GM19324 (cell line): Measurements from ENCODE around the gene KCNF1.

ENCODE experiments used
- ATAC-seq: cut with Tn5 transposase; IDR thresholded peaks from one replicate; pipeline ENCODE4 v1.9.1; 2021; ENCODE audit warnings: mild to moderate bottlenecking, moderate library complexity; ENCODE audit not compliant: unreplicated experiment, low FRiP score

The KCNF1 gene

DNA sequence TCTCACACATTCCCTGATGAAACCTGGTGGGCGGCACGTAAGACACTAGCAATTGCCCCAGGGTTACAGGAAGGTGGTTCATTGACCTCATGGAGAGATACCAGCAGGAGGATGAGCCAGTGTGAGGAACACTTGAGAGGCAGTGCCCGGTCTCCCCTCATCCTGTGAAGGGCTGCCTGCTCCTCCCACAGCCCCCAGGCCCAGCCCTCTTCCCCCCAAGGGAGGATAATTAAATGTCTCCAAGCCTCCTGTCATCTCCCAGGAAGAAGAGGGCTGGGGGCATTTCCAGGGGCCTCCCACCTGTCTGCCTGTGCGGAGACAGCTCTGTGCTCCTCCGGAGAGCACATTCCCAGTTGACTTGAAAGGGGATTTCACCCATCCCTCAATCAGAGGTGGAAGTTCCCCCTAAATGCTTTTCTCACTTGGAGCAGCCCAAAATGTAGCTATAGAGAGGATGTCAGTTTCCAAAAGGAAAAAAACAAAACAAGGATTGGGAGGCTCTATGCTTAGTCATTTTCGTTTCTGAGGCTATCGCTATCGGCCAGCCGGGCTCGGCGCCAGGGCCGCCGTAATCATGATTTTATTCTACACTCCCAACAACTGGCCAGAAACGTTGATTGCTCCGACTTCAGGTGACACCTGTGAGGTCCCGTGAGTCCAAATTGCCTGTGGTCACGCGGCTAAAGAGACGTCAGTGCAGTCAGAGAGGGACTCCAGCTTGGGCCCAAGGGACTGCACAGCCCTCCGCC lies 7.1 kb downstream of the KCNF1 start:
- ATAC-seq, result no peak

DNA sequence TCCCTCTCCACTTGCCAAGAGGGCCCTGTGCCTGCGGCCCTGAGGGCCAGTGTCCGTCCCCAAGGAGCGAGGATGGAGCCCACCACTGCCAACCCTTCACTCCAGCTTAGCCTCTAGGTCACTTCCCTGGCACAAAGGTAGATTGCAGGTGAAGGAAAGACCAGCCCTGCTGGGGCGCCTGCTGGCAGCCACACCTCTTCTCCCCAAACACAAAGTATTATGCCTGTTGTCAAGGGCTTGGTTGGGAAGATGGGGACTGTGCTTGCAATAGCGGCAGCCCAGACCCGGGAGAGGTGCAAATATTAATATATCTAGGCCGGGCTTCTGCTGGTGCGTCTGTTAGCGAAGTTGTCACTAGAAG lies 7.7 kb downstream of the KCNF1 start:
- no peak for ATAC-seq

DNA sequence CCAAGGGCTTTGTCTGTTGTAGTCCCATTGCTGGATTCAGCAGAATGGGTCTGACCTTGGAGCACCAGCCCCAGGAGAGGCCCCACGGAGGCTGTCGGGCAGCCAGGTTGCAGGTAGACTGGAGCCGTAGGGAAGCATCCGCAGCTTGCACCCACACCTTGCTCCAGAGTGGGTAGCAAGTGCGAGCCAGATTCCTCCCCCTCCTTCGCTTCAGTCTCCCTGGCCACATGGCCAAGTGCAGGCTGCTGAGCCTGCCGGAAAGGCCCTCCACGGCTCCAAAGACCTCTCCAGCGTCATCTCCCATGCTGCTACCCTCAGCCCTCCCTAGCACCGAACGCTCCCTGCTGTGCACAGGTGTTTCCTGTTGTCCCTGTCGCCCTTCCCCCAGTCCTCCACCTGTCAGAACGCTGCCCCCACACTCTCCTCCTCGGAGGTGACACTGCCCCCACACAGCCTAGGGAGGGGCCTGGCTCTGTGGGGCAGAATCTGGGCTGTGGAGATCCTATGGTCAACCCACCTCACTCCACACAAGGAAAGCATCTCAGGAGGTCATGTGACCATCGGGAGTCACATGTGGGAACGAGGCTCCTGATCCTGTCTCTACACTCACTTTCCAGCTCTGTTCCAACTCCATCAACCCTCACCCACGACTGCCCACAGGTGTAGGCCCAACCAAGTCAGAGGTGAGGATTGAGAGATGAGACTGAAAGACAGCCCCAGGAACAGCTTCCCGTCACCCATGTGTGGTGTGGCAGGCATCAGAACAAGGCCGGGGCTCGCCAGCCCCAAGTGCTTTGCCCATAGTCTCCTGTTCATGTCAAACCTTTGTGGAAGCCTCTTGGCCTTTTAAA lies 8.3 kb downstream of the KCNF1 start:
- ATAC-seq, result no peak

DNA sequence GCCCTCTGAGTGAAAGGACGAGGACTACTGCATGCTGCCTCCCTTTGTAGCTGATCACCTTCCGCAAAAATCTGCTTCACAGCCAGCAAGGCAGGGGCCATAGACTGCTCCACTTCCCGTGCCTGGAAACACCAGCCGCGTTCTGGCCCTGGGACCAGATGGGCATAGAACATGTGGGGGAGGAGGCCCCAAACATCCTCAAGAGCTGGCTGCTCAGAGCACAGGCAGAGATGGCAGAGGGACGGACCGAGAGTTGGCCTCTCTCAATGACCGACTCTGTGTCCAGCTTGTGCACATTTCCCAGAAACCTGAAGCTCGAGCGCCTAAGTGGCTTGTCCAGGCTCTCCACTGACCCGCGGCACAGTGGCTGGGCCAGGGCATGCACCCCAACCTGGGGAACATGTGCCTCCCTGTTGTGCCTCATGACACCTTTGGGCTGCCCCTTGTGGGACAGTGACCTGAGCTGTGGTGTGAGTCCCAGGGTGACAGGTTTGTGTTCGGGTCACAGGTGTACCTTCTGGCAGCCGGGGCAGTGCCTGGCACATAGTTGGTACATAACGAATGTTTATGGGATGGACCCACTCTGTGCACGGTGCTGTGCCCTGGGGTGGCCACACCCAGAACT lies 9.1 kb downstream of the KCNF1 start:
- ATAC-seq, result no peak

DNA sequence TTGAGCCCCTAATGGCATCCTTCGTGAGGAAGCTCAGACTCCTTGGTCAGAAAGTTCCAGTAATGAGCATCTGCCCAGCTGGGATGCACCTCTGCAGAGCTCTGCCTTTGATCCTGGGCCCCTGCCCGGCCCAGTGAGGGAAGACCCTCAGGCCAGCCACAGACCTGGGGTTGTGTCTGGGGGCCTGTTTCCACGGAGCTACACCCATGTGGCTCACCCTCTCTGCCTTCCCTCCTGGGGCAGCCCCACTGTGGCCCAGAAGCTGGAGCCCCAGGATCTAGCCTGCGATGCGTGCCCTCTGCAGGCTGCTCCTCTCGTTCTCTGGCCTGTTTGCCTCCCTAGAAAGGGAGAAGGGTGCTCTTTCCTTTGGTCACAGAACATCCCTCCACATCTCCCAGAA lies 9.8 kb downstream of the KCNF1 start:
- no peak for ATAC-seq

DNA sequence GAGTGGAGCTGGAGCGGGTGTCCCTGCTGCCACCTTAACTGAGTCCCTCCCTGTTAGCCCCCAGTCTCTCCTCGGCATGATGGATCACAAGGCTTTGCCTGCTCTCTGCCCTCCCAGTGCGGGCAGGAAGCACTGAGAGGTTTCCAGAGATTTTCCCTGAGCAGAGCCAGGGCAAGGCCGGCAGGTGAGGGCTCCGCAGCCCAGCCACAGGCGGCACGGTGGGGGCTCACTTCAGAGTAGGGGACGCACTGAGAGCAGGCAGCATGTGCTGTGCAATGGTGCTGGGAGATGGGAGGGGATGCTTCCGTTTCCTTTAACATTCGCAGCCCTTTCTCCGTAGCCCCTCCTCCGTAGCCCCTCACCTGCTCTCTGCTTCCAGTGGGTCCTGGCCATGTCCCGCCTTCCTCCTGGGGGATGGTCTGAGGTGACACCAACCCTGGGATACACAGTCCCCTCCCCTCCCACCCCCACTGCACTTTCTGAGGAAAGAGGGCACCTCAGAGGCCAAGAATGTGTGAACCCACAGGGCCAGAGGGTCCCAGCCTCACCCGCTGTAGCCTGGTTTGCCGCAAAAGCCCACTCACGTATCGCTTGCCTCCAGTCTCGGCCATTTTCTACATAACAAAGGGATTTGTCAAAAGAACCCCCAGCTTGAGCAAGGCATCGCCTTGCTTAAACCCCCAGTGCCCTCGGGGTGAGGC lies 10.7 kb downstream of the KCNF1 start:
- ATAC-seq, result no peak

DNA sequence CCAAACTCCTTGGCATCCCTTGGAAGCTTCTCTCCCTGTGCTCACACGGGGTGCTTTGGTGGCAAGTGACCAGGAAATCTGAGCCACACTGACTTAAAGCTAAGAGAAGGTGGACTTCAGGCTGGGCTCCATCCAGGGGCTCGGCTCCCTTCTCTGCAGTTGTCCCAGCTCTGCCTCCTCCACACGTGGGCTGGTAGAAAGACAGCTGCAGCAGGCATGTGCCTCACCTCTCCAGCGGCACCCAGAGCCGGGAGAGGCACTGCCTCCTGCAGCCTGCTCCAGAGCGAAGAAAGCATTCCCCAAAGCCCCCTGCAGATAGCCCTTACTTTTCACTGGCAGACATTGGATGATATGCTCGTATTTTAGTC lies 11.3 kb downstream of the KCNF1 start:
- ATAC-seq, result no peak

DNA sequence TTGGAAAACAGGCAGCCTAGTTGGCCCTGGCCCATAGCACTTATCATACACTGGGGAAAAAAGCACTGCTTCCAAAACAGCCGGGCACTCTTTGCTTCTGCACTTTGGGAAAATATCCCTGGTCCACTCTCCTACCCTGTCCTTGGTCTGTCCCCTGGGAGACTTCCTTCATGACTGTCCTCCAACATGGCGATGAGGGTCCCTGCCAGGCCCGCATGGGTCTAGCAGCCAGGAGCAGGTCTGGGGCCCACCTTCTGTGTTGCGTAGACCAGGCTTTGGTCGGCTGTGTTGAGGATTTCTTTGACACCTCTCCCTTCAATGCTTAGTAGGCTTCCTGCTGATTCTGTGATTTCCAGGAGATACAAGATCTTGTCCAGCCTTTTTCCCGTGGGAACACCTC lies 12.2 kb downstream of the KCNF1 start:
- no peak for ATAC-seq

DNA sequence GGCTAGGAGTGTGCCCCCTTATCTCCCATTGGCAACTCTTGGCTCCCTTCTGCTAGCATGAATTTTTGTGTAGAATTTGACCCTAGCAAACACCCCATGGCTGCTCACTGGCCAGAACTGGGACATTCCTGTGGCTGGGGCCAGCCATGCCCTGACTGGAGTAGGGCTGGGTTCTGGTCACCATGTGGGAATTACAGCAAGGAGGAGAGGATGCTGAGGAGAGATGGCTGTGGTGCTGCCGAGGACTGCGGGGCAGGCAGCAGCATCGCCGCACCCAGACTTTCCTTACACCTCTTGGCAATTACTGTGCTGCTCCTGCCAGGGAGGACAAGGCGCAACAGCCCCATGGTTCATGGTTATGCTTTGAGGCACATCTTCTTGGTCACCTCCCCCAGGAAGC lies 12.7 kb downstream of the KCNF1 start:
- no peak for ATAC-seq

DNA sequence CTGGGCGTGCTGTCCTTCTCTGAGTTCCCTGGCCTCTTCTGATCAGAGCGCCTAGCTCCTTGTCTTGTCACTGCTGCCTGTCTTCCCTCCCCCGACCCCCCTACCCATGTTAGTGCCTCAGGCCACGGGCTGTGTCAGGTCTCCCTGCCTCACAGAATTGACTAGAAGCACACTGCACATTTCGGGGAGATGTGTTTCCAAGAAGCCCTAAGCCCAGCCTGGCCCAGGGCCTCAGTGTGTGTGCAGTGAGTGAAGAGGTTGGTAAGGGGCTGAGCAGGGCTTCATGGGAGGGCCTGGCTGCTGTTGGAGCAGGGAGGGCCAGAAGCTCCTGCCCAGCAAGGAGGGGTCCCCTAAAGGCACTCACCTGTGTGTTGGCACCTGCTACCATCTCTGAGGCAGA lies 13.1 kb downstream of the KCNF1 start:
- no peak for ATAC-seq

DNA sequence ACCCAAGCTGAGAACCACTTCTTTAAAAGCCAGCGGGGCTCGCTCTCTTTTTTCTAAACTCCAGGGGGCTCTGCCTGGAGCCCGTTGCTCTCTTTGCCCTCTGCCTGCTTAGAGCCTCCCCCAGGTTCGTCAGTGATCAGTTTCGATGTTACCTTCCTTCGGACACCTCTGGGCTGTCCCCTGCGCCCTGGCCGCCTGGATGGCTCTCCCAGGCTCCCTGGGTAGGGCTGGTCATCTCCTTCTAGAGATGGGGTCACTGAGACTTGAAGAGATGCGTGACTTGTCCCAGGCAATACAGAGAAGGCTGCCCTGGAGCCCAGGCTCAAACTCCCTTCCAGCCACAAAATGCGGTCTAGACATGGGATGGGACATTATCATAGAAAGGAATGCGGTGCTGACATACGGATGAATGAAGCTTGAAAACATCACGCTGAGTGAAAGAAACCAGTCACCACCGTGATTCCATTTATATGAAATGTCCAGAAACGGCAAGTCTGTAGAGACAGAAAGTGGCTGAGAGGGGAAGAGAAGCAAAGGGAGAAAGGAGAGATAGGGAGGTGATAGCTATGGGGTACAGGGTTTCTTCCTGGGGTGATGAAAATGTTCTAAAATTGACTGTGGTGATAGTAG lies 14.6 kb downstream of the KCNF1 start:
- no peak for ATAC-seq

DNA sequence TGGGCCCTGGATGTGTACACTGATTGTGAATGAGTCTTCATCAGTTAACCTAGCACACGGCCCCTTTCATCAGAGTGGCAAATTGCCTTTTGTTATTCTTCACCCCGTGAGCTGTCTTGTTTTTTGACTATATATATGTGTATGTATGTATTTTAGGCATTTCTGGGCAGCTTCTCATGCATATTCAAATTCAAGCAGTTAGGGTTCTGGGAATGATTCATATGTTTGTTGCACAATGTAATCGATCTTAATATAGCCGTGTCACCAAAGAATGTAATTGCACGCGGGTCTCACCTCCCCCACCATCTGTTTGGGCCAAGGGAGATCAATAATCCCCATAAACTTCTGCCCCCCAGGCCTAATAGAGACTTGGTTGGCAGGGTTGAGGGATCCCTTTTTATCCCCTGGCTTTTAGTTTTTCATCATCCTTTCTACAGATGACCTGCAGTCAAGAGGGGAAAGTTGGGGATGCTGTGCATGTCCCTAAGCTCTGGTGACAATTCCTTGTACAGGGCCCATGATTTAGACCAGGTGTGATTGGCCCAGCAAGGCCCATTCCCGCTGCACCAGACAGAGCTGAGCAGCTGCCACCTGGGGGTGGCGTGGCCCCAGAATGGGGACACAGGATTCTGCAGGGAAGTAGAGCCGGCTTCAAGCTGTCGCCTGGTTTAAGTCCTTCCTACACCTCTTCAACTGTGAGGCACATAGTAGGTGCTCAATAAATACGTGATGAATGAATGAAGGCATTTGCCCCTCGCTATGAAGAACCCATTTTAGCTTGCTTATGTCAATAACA lies 19.2 kb downstream of the KCNF1 start:
- no peak for ATAC-seq

DNA sequence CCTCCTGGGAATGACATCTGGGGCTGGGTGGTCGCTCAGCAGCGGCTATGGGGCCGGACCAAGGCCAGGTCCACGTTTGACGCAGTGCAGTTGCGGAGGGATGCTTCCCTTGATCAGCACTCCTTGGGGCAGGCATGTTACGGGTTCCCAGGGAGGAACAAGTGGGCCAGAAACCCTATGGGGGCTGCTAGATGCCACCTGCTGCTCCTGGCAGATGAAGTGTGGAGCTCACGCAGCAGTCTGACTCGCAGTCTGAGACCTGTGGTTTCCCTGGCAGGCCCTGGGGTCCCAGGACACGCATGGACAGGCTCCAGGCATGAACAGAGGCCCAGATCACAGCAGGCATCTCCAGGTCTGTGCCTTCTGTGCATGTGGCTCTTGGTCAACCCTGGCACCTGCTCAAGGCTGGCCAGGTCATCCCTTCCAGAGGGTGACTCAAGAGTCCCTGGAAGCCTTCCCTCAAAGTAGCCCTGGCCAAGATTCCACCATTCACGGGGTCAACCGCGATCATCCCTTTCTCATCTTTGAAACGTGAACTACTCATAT lies 20.0 kb downstream of the KCNF1 start:
- no peak for ATAC-seq

DNA sequence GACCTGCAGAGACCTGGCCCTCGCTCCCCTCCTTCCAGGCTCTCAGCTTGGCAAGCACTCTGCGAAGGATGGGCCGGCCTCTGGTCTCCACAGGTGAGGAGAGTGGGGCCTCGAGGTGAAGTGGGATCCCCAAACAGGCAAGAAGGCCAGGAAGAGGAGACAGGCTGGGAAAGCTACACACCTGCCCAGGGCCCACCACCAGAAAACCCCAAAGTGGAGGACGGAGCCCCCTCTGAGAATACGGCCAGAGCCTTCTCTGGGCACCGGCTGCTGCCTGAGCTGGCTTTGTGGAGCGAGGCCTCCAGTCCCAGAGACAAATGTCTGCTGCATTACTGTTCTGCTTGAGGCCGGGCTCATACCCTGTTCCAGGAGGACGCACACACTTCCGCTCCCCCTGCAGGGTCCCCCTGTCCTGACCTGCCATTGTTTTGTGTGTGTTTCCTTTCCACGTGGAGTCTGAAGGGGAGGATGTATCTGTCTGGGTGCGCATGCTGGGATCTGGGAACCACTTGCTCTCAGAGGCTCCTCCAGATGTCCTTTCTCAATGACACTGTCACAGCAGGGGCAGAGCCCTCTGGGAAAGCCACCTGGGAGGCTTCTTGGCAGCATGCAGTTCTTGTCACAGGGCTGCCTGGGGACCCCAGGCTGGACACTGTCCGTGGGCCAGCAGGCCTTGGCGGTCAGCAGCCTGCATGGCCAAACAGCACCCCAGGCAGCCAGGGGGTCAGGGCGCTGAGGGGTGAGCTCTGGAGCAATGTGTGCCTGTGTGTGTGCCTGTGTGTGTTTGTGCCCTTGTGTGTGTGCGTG lies 20.8 kb downstream of the KCNF1 start:
- ATAC-seq, result no peak

DNA sequence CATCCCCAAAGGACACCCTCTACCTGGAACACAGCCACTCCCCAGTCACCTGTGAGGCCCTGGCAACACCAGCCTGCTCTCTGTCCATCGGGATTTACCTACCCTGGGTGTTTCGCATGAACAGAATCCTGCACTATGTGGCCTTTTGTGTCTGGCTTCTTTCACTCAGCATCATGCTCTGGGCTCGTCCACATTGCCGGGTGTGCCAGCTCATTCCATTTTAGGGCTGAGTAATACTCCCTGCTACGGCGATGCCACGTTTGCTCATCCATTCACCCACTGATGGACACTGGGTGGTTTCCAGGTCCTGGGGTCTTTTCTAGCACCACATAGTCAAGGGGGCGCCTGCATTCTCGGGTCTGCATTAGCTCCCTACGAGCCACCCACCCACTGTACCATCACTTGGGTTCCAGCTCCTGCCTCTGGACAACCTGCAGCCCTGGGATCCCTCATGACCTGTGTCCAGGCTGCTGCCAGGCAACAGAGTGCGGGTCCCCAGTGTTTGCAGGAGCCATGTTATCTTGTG lies 22.0 kb downstream of the KCNF1 start:
- no peak for ATAC-seq

DNA sequence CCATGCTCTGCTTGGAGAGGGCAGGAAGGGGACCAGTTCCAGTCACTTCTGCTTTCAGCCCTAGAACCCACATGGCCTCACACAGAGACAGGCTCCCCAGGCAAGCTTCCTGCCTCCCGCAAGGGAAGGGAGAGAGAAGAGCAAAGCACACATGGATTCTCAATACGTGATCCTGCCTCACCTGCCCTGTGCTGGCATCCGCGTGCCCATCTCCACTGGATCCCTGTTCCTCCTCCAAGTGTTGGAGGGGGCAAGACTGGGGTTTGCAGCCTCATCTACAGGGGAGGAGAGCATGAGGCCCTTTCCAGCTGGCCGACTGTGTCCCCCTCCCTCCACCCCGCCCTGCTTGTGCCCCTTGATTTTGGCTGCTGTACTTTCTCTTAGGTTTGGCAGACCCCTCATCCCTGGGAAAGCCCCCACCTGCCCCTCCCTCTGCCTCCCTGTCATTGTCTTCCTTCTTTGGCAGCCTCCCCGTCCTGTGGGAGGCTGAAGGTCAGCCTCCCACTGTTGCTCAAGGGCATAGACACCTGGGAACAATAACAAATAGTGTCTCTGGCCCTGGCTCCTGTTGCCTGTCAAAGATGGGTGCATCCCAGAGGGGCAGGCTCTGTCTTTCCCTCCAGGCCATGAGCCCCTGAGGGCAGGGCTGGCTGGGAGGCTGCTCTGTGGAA lies 22.7 kb downstream of the KCNF1 start:
- no peak for ATAC-seq

DNA sequence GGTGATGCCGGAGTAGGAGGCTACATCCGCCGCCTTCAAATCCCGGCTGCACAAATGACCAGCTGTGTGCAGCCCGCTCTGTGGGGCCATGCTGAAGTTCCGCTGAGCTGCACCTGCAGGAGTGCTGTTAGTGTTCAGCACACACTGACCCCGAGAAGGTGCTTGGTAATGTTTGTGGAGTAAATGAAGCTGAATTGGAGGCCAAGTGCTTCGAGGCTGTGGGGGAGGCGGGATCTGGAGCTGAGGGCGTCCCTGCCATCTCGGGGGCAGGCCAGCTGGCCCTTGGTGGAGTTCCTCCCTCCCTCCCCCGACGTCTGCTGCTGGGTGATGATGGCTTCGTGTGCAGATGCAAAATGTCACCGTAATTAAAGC lies 23.2 kb downstream of the KCNF1 start:
- no peak for ATAC-seq

DNA sequence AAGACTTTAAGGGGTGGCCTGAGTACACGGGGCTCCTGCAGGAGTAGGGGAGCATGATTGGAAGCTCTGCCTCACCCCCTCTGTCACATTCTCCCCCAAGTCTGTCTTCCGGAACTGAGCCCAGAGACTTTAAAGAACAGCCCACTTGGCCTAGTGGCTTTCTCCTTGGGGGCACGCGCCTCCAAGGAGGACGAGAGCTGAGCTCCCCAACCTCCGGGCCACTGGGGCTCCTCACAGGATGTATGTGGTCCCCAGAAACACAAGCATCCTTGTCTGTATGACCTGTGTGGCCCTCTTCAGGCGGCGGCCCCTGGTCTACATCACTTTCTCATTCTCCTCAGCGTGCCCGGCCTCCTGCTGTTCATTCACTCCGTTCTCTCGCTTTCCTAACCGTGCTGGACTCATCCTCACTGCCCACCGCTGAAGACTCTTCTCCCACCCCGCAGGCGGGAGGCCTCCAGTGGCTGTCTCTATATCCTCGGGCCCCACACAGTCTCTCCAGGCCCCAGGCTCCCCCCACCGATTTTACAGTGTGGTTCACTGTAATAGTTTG lies 23.7 kb downstream of the KCNF1 start:
- ATAC-seq, result no peak
